HCT116 (cell line): ENCODE results near the gene DRAM1. TPM values are rescaled to one million over a fixed set of nuclear protein-coding genes. Genes with fewer than 3 reads are reported as not detected.

Experiments
- ATAC-seq: fragments of 200-7000 bp; cut with Tn5 transposase; 2 replicates; pipeline ENCODE4 v1.9.1; 2020; ENCODE audit warnings: mild to moderate bottlenecking, moderate library complexity
- BruUV-seq: library from RNA; stranded (reverse); fragments of 400-500 nt; replicated peaks from 2 replicates; lab custom pipeline; 2021; lab: Mats Ljungman, UMichigan
- CTCF ChIA-PET: fragments of 300-600 bp; sonication (Branson Sonifier 250); formaldehyde crosslinking; loops from one replicate; lab custom pipeline; 2021; ENCODE audit warnings: antibody characterized with exemption; lab: Charles Lee
- POLR2A ChIA-PET: fragments of 300-600, 350-600 bp; sonication (Branson Sonifier 250); formaldehyde crosslinking; loops from one replicate; lab custom pipeline; 2021; ENCODE audit warnings: antibody characterized with exemption; lab: Charles Lee
- RAD21 ChIA-PET, 2 experiments: fragments of 300-600 bp; sonication (Branson Sonifier 250); formaldehyde crosslinking; loops; one replicate each; lab custom pipeline; 2023; ENCODE audit warnings: low total read pairs in 2 of 2; ENCODE audit not compliant: uncharacterized antibody in 2 of 2, unreplicated experiment in 2 of 2, low non-redundant PET in 1 of 2; lab: Charles Lee
- DNase-seq: peaks from one replicate; pipeline ENCODE4 v3.0.0-alpha.2; 2010; ENCODE audit warnings: low read depth, low spot score
- H2AFZ ChIP-seq: fragments of 200-600 bp; shearing (Covaris generic), sonication (generic); 2 replicates; pipeline ENCODE4 v1.6.1; 2017; ENCODE audit warnings: low read depth, mixed run types, mixed read lengths, antibody characterized with exemption, low read length; ENCODE audit not compliant: poor library complexity, severe bottlenecking
- H3K27ac ChIP-seq: 2 replicates; pipeline ENCODE4 v1.5.1; 2012; ENCODE audit warnings: low read depth, low read length
- H3K27me3 ChIP-seq: fragments of 200-600 bp; sonication (generic); 2 replicates; pipeline ENCODE4 v1.6.1; 2016; ENCODE audit warnings: mixed run types, low read length, mixed read lengths; ENCODE audit not compliant: insufficient read depth
- H3K36me3 ChIP-seq, 2 experiments: fragments of 200-500 bp in 1 of 2; fragments of 200-600 bp in 1 of 2; sonication (Bioruptor generic) in 1 of 2; sonication (generic) in 1 of 2; 2 replicates each; pipeline versions ENCODE4 v1.5.1 to v1.6.1; 2014 to 2016; ENCODE audit warnings: low read length in 2 of 2, inconsistent platforms in 1 of 2, mixed read lengths in 1 of 2, mixed run types in 1 of 2; ENCODE audit not compliant: insufficient read depth in 2 of 2, control insufficient read depth in 1 of 2
- H3K4me1 ChIP-seq, 2 experiments: fragments of 200-600 bp in 1 of 2; sonication (generic) in 1 of 2; 2 replicates each; pipeline versions ENCODE4 v1.5.1 to v1.6.1; 2012 to 2017; ENCODE audit warnings: low read length in 2 of 2, inconsistent platforms in 1 of 2, mild to moderate bottlenecking in 1 of 2, mixed read lengths in 1 of 2, mixed run types in 1 of 2, moderate library complexity in 1 of 2; ENCODE audit not compliant: insufficient read depth in 2 of 2, control insufficient read depth in 1 of 2
- H3K4me2 ChIP-seq: fragments of 200-600 bp; sonication (generic); 2 replicates; pipeline ENCODE4 v1.6.1; 2017; ENCODE audit warnings: mixed run types, low read length, mixed read lengths
- H3K4me3 ChIP-seq, 2 experiments: fragments of 200-600 bp in 1 of 2; sonication (generic) in 1 of 2; replicated peaks in 1 of 2; 2 replicates each; pipeline ENCODE4 v1.5.1; 2011 to 2016; ENCODE audit warnings: low read length in 2 of 2, control low read depth in 1 of 2, low read depth in 1 of 2, mild to moderate bottlenecking in 1 of 2, mixed read lengths in 1 of 2, mixed run types in 1 of 2
- H3K79me2 ChIP-seq: fragments of 200-600 bp; sonication (generic); 2 replicates; pipeline ENCODE4 v1.6.1; 2017; ENCODE audit warnings: mild to moderate bottlenecking, mixed run types, low read length, moderate library complexity, mixed read lengths; ENCODE audit not compliant: insufficient read depth
- H3K9ac ChIP-seq: fragments of 200-600 bp; sonication (generic); 2 replicates; pipeline ENCODE4 v1.6.1; 2016; ENCODE audit warnings: low read length, mixed read lengths
- H3K9me2 ChIP-seq: fragments of 200-600 bp; sonication (generic), shearing (Covaris generic); 2 replicates; pipeline ENCODE4 v1.6.1; 2017; ENCODE audit warnings: mixed run types, mild to moderate bottlenecking, moderate library complexity; ENCODE audit not compliant: insufficient read depth
- H3K9me3 ChIP-seq, 2 experiments: fragments of 200-500 bp in 1 of 2; fragments of 200-600 bp in 1 of 2; sonication (Bioruptor generic) in 1 of 2; sonication (generic) in 1 of 2; 2 replicates each; pipeline ENCODE4 v1.6.1; 2014 to 2017; ENCODE audit warnings: low read length in 2 of 2, mixed read lengths in 2 of 2, inconsistent platforms in 1 of 2, low read depth in 1 of 2, mild to moderate bottlenecking in 1 of 2, mixed run types in 1 of 2, moderate library complexity in 1 of 2; ENCODE audit not compliant: control insufficient read depth in 1 of 2, insufficient read depth in 1 of 2
- H4K20me1 ChIP-seq: fragments of 200-600 bp; sonication (generic), shearing (Covaris generic); 2 replicates; pipeline ENCODE4 v1.6.1; 2017; ENCODE audit warnings: mixed run types, mild to moderate bottlenecking, moderate library complexity; ENCODE audit not compliant: insufficient read depth
- CBX3 ChIP-seq: IDR thresholded peaks from 2 replicates; pipeline ENCODE4 v1.6.1; 2012; ENCODE audit warnings: low read depth
- CEBPB ChIP-seq: IDR thresholded peaks from 2 replicates; pipeline ENCODE4 v1.6.1; 2012; ENCODE audit warnings: low read depth
- ELF1 ChIP-seq: IDR thresholded peaks from 2 replicates; pipeline ENCODE4 v1.6.1; 2012; ENCODE audit warnings: low read depth, borderline replicate concordance
- EZH2phosphoT487 ChIP-seq: fragments of 200-600 bp; IDR thresholded peaks from 2 replicates; pipeline ENCODE4 v1.6.1; 2018; ENCODE audit warnings: antibody characterized with exemption, borderline replicate concordance
- FOSL1 ChIP-seq: IDR thresholded peaks from 2 replicates; pipeline ENCODE4 v1.6.1; 2012; ENCODE audit warnings: low read depth
- POLR2AphosphoS5 ChIP-seq: IDR thresholded peaks from 2 replicates; pipeline ENCODE4 v1.6.1; 2011; ENCODE audit warnings: mild to moderate bottlenecking, low read depth, low read length, moderate library complexity
- RAD21 ChIP-seq: IDR thresholded peaks from 2 replicates; pipeline ENCODE4 v1.6.1; 2012; ENCODE audit warnings: low read depth, mild to moderate bottlenecking
- SIN3A ChIP-seq: IDR thresholded peaks from 2 replicates; pipeline ENCODE4 v1.6.1; 2012; ENCODE audit warnings: low read depth
- SRF ChIP-seq: IDR thresholded peaks from 2 replicates; pipeline ENCODE4 v1.6.1; 2012; ENCODE audit warnings: low read depth
- TCF7L2 ChIP-seq: IDR thresholded peaks from 2 replicates; pipeline ENCODE4 v1.7.0; 2011; ENCODE audit warnings: borderline replicate concordance, inconsistent platforms; ENCODE audit not compliant: insufficient read depth, insufficient read length; ENCODE audit errors: extremely low read depth
- YY1 ChIP-seq: IDR thresholded peaks from 2 replicates; pipeline ENCODE4 v1.6.1; 2011; ENCODE audit warnings: low read length, low read depth, moderate library complexity, mild to moderate bottlenecking; ENCODE audit not compliant: insufficient replicate concordance; ENCODE audit errors: extremely low read depth
- ZNF274 ChIP-seq: fragments of 200-500 bp; sonication (Bioruptor generic); IDR thresholded peaks from 2 replicates; pipeline ENCODE4 v1.6.1; 2014; ENCODE audit warnings: mild to moderate bottlenecking, low read depth, low read length, inconsistent platforms
- intact Hi-C: fragments of 100-400 bp; cut with micrococcal nuclease; formaldehyde crosslinking; loops from 2 replicates; pipeline ENCODE4 v1.10.0; 2022
- total RNA-seq: library from RNA; stranded (reverse); gene quantifications from one replicate; pipeline ENCODE4 v1.2.1, GENCODE V29; 2021; ENCODE audit not compliant: unreplicated experiment
- TF ChIP-seq, protein P1 (sequence below), 3 experiments: fragments of 200-600 bp in 1 of 3; sonication (generic) in 1 of 3; IDR thresholded peaks in 2 of 3; conservative IDR thresholded peaks in 1 of 3; 2 replicates each; pipeline ENCODE4 v1.5.1; 2012 to 2017; ENCODE audit warnings: low read depth in 2 of 3, low read length in 2 of 3, antibody characterized with exemption in 1 of 3, borderline replicate concordance in 1 of 3, control low read depth in 1 of 3, mild to moderate bottlenecking in 1 of 3, mixed read lengths in 1 of 3, mixed run types in 1 of 3, moderate library complexity in 1 of 3; ENCODE audit not compliant: insufficient read depth in 1 of 3
- TF ChIP-seq, protein P2 (sequence below): IDR thresholded peaks from 2 replicates; pipeline ENCODE4 v1.6.1; 2011; ENCODE audit warnings: mild to moderate bottlenecking, low read length, moderate library complexity; ENCODE audit not compliant: insufficient replicate concordance; ENCODE audit errors: extremely low read depth

DRAM1 gene
- total RNA-seq, 1 experiment from 2014 or later = 20.3 TPM

DNA sequence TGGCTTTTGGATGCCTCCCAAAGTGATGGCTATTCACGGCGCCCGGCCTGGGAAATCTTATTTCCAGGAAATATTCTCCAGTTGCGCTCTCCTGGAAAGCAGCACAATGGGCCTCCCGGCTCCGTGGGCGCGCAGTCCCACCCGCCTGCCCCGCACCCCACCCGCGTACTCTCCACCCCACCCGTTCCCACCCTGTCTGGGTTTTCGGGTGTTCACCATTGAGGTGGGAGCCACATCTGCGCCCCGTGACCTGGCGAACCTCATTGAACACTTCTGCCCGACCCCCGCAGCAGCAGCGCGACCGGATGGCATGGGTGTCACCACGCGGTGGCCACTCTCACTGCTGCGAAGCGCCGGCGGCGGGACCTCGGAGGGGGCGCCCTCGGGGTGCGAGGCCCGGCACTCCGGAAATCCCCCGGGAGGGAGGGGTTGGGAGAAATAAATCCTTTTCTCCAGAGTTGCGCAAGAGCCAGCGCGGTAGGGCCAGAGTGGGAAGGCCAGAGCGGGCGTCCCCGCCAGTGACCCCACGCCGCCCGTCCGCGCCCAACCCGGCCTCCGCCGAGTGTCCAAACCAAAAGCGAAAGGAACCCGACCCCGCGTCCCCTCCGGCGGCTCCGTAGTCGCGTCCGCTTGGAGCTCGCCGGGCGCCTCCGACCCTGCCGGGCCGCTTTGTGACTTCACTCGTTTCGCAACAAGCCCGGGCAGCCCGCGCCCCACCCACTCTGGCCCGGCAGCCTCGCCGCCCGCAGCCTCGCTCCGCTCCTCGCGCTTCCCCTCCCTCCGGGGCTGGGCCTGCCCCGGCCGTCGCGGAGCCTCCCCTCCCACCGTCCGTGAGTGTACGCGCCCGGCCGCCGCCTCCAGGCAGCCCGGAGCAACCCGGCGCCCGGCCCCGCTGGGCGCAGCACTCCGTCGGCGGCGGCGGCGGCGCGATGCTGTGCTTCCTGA, at the start of gene DRAM1 (continued):
- TF ChIP-seq, protein P1, sequence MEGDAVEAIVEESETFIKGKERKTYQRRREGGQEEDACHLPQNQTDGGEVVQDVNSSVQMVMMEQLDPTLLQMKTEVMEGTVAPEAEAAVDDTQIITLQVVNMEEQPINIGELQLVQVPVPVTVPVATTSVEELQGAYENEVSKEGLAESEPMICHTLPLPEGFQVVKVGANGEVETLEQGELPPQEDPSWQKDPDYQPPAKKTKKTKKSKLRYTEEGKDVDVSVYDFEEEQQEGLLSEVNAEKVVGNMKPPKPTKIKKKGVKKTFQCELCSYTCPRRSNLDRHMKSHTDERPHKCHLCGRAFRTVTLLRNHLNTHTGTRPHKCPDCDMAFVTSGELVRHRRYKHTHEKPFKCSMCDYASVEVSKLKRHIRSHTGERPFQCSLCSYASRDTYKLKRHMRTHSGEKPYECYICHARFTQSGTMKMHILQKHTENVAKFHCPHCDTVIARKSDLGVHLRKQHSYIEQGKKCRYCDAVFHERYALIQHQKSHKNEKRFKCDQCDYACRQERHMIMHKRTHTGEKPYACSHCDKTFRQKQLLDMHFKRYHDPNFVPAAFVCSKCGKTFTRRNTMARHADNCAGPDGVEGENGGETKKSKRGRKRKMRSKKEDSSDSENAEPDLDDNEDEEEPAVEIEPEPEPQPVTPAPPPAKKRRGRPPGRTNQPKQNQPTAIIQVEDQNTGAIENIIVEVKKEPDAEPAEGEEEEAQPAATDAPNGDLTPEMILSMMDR (IDR thresholded peaks at IDR 0.05 in 2 of 3, conservative IDR thresholded peaks at IDR 0.05 in 1 of 3; ENCODE audit: borderline replicate concordance in 1 of 3, insufficient read depth in 1 of 3, low read depth in 2 of 3, low read length in 2 of 3) = no peak
- peak; percentile 17 for TF ChIP-seq YY1
- peak; percentile 85 for TF ChIP-seq TCF7L2
- TF ChIP-seq ELF1 = no peak

DNA sequence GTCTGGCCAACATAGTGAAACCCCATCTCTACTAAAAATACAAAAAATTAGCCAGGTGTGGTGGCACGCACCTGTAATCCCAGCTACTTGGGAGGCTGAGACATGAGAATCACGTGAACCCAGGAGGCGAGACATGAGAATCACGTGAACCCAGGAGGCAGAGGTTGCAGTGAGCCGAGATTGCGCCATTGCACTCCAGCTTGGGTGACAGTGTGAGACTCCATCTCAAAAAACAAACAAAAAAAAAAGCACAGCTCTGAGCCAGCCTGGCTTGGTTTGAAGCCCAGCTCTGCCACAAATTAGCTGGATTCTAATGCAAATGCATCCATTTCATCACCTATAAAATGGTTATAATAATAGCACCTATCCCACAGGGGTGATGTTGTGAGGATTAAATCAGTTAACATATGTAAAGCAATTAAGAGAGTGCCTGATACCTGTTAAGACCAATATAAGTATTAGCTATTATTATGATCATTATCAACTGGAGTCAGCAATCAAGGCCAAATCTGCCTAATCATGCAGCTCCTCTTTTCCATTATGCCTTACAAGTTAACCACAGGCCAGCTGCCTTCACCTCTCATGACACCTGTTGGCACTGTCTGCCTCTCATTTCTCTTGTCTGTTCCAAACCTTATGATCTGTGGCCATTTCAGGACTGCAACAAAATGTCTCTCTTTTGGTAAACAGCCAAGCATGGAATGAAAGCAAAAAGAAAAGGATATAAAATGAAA, 48.8 kb upstream of the DRAM1 start:
- H3K27ac ChIP-seq = no peak overlapping the region
- H2AFZ ChIP-seq = no peak overlapping the region
- H4K20me1 ChIP-seq = no peaks in the 10 kb centered on the region
- DNase-seq = no peak
- intact Hi-C loops = no loop called here
- no peak overlapping the region for H3K9ac ChIP-seq
- H3K9me2 ChIP-seq = no peaks in the 10 kb centered on the region
- TF ChIP-seq RAD21 (no peak), YY1 (no peak), SRF (no peak), SIN3A (no peak), EZH2phosphoT487 (no peak), FOSL1 (no peak), POLR2AphosphoS5 (no peak), ZNF274 (no peak), CEBPB (no peak), CBX3 (no peak), TCF7L2 (no peak)
- TF ChIP-seq, protein P2, sequence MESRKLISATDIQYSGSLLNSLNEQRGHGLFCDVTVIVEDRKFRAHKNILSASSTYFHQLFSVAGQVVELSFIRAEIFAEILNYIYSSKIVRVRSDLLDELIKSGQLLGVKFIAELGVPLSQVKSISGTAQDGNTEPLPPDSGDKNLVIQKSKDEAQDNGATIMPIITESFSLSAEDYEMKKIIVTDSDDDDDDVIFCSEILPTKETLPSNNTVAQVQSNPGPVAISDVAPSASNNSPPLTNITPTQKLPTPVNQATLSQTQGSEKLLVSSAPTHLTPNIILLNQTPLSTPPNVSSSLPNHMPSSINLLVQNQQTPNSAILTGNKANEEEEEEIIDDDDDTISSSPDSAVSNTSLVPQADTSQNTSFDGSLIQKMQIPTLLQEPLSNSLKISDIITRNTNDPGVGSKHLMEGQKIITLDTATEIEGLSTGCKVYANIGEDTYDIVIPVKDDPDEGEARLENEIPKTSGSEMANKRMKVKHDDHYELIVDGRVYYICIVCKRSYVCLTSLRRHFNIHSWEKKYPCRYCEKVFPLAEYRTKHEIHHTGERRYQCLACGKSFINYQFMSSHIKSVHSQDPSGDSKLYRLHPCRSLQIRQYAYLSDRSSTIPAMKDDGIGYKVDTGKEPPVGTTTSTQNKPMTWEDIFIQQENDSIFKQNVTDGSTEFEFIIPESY = no peak
- TF ChIP-seq, all 23 proteins: peak for 0
- Histone ChIP-seq H3K4me3 (no peak overlapping the region), H3K79me2 (peaks cover 33% of the 10 kb centered on the region), H3K36me3 (no peaks in the 10 kb centered on the region), H3K9me3 (no peaks in the 10 kb centered on the region), H3K4me1 (peaks cover 5 to 15% of the 10 kb centered on the region in 2 experiments; a peak in 3 of 4 replicates), H3K4me2 (no peak overlapping the region; the same call in 1 of the 2 replicates), H3K27me3 (no peaks in the 10 kb centered on the region)
- POLR2A ChIA-PET = no interaction called here
- BruUV-seq = no TSS peak
- CTCF ChIA-PET = interaction anchor here (0.7 to 4.3 kb wide), 3 partner anchors 11 to 414 kb away, joined by 3 to 36 read pairs (median 23); no protein-coding TSS in a partner anchor
- RAD21 ChIA-PET = no interaction called here
- no peak for ATAC-seq
